SK-N-MC (cell line): ENCODE measurements around the gene LYAR.

ENCODE experiments used
- DNase-seq: peaks from one replicate; pipeline ENCODE4 v3.0.0-alpha.2; 2011; ENCODE audit warnings: low read depth, low spot score
- H3K27ac ChIP-seq: fragments of 200-600 bp; sonication (generic); 2 replicates; pipeline ENCODE4 v1.5.1; 2016; ENCODE audit warnings: mixed run types
- H3K36me3 ChIP-seq: fragments of 200-600 bp; sonication (generic); 2 replicates; pipeline ENCODE4 v1.6.1; 2017; ENCODE audit warnings: antibody characterized with exemption, low read length, mixed read lengths; ENCODE audit not compliant: insufficient read depth
- H3K4me3 ChIP-seq: fragments of 200-600 bp; sonication (generic); 2 replicates; pipeline ENCODE4 v1.5.1; 2016
- H3K9ac ChIP-seq: fragments of 200-600 bp; sonication (generic); 2 replicates; pipeline ENCODE4 v1.8.0; 2017; ENCODE audit warnings: mixed run types, mixed read lengths; ENCODE audit not compliant: insufficient read length
- H3K9me3 ChIP-seq: fragments of 200-600 bp; sonication (generic); 2 replicates; pipeline ENCODE4 v1.6.1; 2017; ENCODE audit warnings: low read depth, mild to moderate bottlenecking, antibody characterized with exemption, low read length, moderate library complexity, mixed read lengths
- EZH2 ChIP-seq: fragments of 200-600 bp; sonication (generic); IDR thresholded peaks from one replicate; pipeline ENCODE4 v1.6.1; 2017; ENCODE audit warnings: antibody characterized with exemption
- FOXP2 ChIP-seq: optimal IDR thresholded peaks from 2 replicates; pipeline ENCODE3; 2011; ENCODE audit warnings: mild to moderate bottlenecking, moderate library complexity; ENCODE audit not compliant: insufficient read depth; ENCODE audit errors: extremely low read length, control extremely low read depth
- POLR2AphosphoS5 ChIP-seq: IDR thresholded peaks from 2 replicates; pipeline ENCODE4 v1.6.1; 2012; ENCODE audit warnings: mild to moderate bottlenecking, low read depth, low read length, borderline replicate concordance

Gene LYAR

DNA sequence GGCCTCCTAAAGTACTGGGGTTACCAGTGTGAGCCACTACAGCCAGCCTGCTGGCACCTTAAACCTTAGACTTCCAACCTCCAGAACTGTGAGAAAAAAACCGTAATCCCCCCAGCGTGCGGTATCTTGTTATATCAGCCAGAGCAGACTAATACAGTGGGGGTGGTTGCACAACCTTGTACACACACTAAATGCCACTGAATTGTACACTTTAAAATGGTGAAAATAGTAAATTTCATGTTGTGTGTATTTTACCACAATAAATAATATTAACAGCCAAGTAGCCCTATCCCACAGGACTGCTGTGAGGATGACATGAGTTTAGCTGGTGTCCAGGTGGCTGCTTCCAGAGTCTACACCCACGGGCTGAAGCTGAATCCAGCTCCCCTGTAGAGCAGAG lies 38.9 kb upstream of the LYAR start:
- H3K27ac ChIP-seq: no peak overlapping the region
- no peaks in the 10 kb centered on the region for H3K9me3 ChIP-seq
- TF ChIP-seq POLR2AphosphoS5: no peak
- no peak for TF ChIP-seq EZH2
- no peak for TF ChIP-seq FOXP2
- DNase-seq: no peak
- H3K4me3 ChIP-seq: no peak overlapping the region
- no peak overlapping the region for H3K9ac ChIP-seq
- H3K36me3 ChIP-seq: no peaks in the 10 kb centered on the region

DNA sequence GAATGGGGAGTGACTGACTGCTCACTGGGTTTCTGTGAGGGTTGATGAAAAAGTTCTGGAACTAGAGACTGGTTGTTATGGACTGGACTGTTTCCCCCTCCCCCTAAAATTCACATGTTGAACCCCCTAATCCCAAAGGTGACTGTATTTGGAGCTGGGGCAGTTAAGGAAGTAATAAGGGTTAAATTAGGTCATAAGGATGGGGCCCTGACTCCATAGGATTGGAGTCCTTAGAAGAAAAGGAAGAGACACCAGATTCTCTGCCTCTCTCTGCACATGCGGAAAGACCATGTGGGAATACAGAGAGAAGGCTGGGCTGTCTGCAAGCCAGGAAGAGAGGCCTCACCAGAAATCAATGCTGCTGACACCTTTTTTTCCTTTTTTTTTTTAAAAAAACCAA lies 38.3 kb upstream of the LYAR start:
- DNase-seq: no peak
- Histone ChIP-seq H3K9me3 (no peaks in the 10 kb centered on the region), H3K27ac (no peak overlapping the region), H3K36me3 (no peaks in the 10 kb centered on the region), H3K4me3 (no peak overlapping the region), H3K9ac (no peak overlapping the region)
- TF ChIP-seq FOXP2: no peak
- TF ChIP-seq POLR2AphosphoS5: no peak
- no peak for TF ChIP-seq EZH2

DNA sequence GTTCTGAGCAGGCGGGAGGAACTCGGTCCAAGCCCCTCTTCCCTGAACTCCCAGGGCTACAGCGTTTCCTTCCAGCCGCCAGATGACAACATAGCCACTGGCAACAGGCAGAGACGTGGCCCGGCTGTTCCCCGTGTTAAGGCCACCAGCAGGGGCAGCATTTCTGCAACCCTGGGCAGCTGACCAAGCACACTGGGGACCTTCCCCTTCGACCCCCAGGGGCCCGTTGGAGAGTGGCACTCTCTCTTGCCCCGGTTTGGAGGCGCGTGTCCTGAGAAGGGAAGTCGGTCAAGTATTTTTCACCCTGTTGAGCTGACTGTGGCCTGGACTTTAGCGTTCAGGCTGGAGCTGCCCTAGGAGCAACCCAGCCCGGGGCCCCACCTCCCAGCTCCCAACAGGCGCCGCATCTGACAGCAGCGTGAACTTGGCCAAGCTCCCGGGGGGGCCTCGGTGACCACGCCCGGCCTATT lies 37.7 kb upstream of the LYAR start:
- no peak for TF ChIP-seq EZH2
- TF ChIP-seq FOXP2: no peak
- TF ChIP-seq POLR2AphosphoS5: no peak
- H3K27ac ChIP-seq: no peak overlapping the region
- H3K9ac ChIP-seq: no peak overlapping the region
- H3K9me3 ChIP-seq: no peaks in the 10 kb centered on the region
- H3K4me3 ChIP-seq: no peak overlapping the region
- DNase-seq: no peak
- no peaks in the 10 kb centered on the region for H3K36me3 ChIP-seq

DNA sequence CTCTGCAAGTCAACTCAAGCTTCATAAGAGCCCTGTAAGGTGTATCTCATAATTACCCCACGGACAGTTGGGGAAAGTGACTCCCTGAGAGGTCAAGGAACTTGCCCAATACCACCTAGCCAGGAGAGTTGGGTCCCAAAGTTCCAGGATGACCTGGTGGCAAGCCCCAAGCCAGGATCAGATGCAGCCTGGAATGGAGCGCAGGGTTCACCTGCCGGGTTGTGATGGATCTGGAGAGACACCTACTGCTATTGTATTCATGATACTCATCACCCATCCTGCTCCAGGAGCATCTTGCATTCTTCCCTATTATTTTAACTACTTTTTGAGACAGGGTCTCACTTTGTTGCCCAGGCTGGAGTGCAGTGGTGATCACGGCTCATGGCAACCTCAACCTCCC lies 36.2 kb upstream of the LYAR start:
- H3K36me3 ChIP-seq: no peaks in the 10 kb centered on the region
- no peak overlapping the region for H3K4me3 ChIP-seq
- no peak overlapping the region for H3K9ac ChIP-seq
- no peak overlapping the region for H3K27ac ChIP-seq
- DNase-seq: no peak
- H3K9me3 ChIP-seq: no peaks in the 10 kb centered on the region
- TF ChIP-seq EZH2 (no peak), POLR2AphosphoS5 (no peak), FOXP2 (no peak)

DNA sequence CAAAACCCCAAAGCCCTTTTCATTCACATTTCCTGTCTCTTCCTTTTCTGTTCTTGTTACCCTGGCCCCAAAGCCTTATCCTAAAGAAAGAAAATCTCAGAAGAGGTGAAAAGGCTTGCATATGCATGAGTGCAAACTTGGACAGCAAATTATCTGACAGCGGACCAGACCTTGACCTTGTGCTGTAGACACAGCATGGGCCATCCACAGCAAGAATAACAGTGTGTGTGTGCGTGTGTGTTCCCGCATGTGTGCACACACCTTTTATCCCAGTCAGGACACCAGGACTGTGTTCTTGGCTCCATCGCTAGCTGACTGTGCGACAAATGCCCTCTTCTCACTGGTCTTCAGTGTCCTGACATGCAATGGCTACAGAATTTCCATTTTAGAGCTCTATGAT lies 35.4 kb upstream of the LYAR start:
- no peak for TF ChIP-seq EZH2
- TF ChIP-seq FOXP2: no peak
- TF ChIP-seq POLR2AphosphoS5: no peak
- DNase-seq: no peak
- Histone ChIP-seq H3K36me3 (no peaks in the 10 kb centered on the region), H3K9ac (no peak overlapping the region), H3K27ac (no peak overlapping the region), H3K9me3 (no peaks in the 10 kb centered on the region), H3K4me3 (no peak overlapping the region)

DNA sequence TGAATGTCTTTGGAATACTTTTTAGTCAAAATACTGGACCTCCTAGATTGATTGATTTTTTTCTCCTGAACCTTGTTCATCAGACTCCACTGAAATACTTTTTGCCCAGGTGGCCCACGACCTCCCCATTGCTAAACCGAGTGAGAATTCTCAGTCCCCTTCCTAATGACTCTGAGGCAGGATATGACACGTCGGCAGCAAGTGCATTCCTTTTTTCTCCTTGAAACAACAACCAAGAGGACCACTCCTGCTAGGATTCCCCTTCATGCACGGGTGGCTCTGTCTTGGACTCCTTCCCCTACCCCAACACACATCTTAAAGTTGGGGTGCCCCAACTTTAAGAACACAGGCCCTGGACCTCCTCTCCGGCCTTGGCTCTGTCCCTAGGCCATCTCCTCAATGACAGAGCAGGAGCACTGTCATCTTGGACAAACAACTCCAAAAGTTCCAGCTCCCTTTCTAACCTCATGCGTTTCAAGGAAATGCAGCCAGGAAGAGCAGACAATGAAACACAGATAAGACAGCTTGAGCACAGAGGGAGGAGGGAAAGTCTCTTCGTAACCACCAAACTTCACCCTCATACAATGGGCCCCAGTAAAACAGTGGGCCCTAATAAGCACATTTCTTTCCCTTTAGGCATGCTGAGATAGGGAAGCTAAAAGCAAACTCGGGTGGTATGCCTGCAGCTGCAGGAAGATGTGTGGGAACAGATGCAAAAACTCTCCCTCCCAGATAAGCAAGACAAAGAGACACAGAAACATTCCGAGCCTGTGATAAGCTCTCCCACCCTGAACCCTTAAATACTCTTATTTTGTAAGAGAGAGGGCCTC lies 34.0 kb upstream of the LYAR start:
- Histone ChIP-seq H3K27ac (no peak overlapping the region), H3K4me3 (no peak overlapping the region), H3K9me3 (no peaks in the 10 kb centered on the region), H3K9ac (no peak overlapping the region), H3K36me3 (no peaks in the 10 kb centered on the region)
- TF ChIP-seq EZH2: no peak
- TF ChIP-seq FOXP2: no peak
- no peak for TF ChIP-seq POLR2AphosphoS5
- DNase-seq: no peak

DNA sequence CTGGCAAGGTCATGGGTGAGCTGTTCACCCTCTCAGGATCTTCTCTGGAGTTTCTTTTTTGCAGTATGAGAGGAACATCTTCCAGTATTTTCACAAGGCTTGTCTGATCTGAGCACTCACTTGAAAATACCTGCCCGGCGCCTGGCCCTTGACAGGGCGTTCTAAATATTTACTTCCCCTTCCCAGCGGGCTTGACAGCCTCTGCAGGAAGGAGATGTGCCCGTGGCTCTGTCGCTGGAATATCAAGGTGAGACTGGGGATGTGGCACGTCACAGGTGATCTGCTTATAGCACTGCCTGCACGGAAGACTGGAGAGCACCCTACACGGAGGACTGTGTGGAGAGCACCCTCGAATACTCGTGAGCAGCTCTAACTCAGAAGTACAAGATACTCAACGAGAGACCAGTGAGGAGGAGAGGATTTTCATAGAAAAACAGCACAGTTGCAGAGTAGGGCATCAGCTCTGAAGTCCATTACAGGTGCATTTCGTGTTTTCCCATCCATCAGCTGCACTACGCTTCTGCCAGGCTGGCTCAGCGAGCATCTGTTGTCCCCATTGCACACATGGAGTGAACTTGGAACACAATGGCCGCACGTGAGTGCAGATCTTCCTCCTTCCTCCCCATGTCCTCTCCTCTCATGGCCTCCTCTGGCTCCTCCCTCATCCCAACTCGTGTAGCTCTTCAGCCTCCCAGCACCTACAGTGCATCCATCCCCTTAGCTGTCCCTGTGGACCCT lies 32.2 kb upstream of the LYAR start:
- Histone ChIP-seq H3K4me3 (no peak overlapping the region), H3K27ac (no peak overlapping the region), H3K36me3 (no peaks in the 10 kb centered on the region), H3K9me3 (no peaks in the 10 kb centered on the region), H3K9ac (no peak overlapping the region)
- no peak for TF ChIP-seq POLR2AphosphoS5
- no peak for TF ChIP-seq EZH2
- no peak for TF ChIP-seq FOXP2
- no peak for DNase-seq

DNA sequence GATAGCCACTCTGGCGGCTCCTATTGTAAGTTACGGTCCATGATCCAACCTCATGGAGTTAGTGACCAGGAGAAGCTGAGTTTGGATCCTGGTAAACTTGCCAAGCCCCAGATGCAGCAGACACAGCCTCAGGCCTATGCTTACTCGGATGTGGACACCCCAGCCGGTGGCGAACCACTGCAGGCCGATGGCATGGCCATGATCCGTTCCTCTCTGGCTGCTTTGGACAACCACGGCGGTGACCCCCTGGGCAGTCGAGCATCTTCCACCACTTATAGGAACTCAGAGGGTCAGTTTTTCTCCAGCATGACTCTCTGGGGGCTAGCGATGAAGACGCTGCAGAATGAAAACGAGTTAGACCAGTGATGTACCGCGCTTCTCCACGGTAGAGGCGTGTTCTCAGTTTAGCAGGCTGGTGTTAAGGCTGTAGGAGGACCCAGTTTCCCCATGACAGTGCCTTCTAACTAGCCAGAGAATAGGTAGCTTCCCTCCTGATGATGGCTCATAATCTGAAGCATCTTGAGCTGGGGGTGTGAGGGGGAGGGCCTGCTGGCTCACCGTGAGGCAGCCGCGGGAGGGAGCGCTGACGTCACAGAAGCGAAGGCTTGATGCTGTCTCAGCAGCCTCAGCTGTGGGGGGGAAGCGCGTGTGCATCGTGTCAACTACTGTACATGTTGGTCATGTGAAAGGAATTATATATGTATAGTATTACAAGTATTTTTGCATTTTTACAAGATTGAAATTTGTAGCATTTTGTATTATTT lies 31.2 kb upstream of the LYAR start:
- no peak for DNase-seq
- no peak overlapping the region for H3K9ac ChIP-seq
- H3K36me3 ChIP-seq: no peaks in the 10 kb centered on the region
- H3K4me3 ChIP-seq: no peak overlapping the region
- no peak for TF ChIP-seq POLR2AphosphoS5
- no peaks in the 10 kb centered on the region for H3K9me3 ChIP-seq
- no peak overlapping the region for H3K27ac ChIP-seq
